Left ventricle myocardium superior (tissue), 1 donor: ENCODE results near the gene ABCC1. TPM values are rescaled to one million over a fixed set of nuclear protein-coding genes. Genes with fewer than 3 reads are reported as not detected.
"Not testable (repeated sequence)": the region's sequence is repeated elsewhere in the genome, so short reads cannot be mapped to it uniquely, and the experiment has no call there.

ENCODE experiments used
- ATAC-seq: fragments of 200-7000 bp; cut with Tn5 transposase; one replicate; pipeline ENCODE4 v1.9.1; 2020; ENCODE audit warnings: mild to moderate bottlenecking, moderate library complexity
- DNase-seq: peaks from one replicate; pipeline ENCODE4 v3.0.0-alpha.2; 2020
- intact Hi-C: fragments of 100-400 bp; cut with micrococcal nuclease; formaldehyde crosslinking; loops from one replicate; pipeline ENCODE4 v1.11.0; 2022
- total RNA-seq: library from RNA; stranded (reverse); fragmentation: NEBNext Ultra II Directional; extraction: Animal tissue kit (Norgen Biotek cat#: 25700); gene quantifications from one replicate; pipeline ENCODE4 v1.2.1, GENCODE V29; 2021
- donor health status: DM: no; HTN: yes; CAD: no; lungs with severe emphysema.

The ABCC1 gene
- total RNA-seq, 1 donor from 2014 or later: 23.2 TPM

DNA sequence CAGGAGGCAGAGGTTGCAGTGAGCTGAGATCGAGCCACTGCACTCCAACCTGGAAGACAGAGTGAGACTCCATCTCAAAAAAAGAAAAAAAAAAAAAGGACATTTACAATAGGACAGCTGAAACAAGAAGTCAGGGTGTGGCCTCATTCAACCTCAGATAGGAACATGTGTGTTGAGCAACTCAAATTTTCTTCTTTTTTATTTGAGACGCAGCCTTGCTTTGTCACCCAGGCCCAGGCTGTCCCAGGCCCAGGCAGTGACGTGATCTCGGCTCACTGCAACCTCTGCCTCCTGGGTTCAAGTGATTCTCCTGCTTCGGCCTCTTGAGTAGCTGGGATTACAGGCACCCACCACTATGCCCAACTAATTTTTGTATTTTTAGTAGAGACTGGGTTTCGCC, 12.6 kb upstream of the ABCC1 start:
- DNase-seq, ATAC-seq, intact Hi-C loops: not testable (repeated sequence)

DNA sequence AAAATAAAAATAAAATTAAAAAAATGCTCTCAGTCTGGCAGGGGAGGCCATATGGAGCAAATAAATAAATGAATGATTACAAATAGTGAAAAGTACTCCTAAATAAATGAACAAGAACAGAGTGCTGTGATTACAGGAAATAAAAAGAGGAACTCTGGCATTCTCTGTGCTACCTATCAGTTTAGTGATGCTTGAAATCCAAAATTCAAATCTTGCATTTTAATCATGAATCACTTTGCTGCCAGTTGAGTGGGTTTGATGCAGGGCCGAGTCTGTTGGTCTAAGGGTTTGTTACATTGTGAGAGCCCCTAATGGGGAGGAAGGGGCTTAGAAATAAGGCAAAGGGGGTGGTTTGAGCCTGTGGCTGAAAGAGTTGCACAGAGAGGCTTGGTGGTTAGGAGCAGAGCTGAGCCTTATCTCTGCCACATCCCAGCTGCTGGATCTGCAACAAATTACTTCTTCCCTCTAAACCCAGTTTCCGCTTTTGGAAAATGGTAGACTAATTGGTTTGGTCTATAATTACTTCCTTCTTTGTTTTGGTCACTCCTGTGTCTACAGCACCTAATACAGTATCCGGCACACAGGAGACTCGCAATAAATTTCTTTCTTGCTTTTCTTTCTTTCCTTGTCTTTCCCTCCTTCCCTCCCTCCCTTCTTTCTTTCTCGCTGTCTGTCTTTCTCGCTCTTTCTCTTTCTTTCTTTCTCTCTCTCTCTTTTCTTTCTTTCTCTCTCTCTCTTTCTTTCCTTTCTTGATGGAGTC, 6.3 kb upstream of the ABCC1 start:
- intact Hi-C loops: no loop called here
- ATAC-seq (no peak), DNase-seq (no peak)

- ATAC-seq (no peak), DNase-seq (no peak)
- intact Hi-C loops: no loop called here
Measured at GRCh38 chr16:15946257-15947044, 3.0 kb upstream of the ABCC1 start.

- ATAC-seq: no peak
- no peak for DNase-seq
- intact Hi-C loops: no loop called here
Measured at GRCh38 chr16:15947983-15948509, 1.4 kb upstream of the ABCC1 start.

- no peak for ATAC-seq
- intact Hi-C loops: no loop called here
Measured at GRCh38 chr16:15948532-15949209, 745 bp upstream of the ABCC1 start.

GRCh38 chr16:15950161-15950854, 892 bp downstream of the ABCC1 start:
- intact Hi-C loops: no loop called here
- peak; percentile 41 for ATAC-seq
- no peak for DNase-seq

More at GRCh38 chr16:15948532-15949209, 745 bp upstream of the ABCC1 start:
- DNase-seq: no peak

DNA sequence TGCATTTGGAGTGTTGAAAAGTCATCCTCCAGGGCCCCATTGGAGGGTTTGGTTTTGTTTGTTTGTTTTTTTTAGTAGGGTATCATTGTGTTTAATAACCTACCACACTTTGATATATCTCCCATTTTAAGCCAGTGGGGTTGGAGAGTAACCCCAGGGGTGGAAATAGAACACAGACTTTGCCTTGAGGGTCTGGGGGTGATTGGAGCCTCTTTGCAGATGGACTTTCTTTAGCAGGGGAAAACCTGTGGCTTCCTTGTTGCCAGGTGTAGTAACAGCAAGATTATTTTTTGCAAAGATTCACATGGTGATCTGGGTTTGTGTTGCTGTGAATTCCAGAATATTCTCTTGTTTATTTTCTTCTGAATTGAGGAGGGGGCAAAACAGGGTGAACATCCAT, 1.5 kb downstream of the ABCC1 start:
- intact Hi-C loops: no loop called here
- DNase-seq (no peak), ATAC-seq (no peak)

- DNase-seq (no peak), ATAC-seq (no peak)
- intact Hi-C loops: no loop called here
Measured at GRCh38 chr16:15951852-15952251, 2.4 kb downstream of the ABCC1 start.

- ATAC-seq: peak; percentile 20
- no peak for DNase-seq
Measured at GRCh38 chr16:15952265-15952711, 2.9 kb downstream of the ABCC1 start.

GRCh38 chr16:15953477-15953876, 4.1 kb downstream of the ABCC1 start:
- ATAC-seq: no peak
- intact Hi-C loops: no loop called here
- no peak for DNase-seq

More at GRCh38 chr16:15952265-15952711, 2.9 kb downstream of the ABCC1 start:
- intact Hi-C loops: no loop called here

- ATAC-seq: no peak
- intact Hi-C loops: no loop called here
- DNase-seq: no peak
Measured at GRCh38 chr16:15953929-15954813, 4.8 kb downstream of the ABCC1 start.

DNA sequence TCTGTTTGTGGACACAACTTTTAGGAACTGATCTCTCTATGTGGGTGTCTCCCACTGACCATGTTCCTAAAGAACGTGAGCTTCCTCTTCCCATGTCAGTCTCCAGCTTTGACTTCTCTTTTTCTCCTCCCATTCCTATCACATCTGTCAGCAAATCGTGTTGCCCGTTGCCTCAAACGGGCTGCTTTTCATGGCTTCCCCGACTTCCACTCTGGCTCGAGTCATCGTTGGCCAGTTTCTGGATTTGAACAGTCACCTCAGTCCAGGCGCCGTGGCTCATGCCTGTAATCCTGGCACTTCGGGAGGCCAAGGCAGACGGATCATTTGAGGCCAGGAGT, 5.4 kb downstream of the ABCC1 start:
- ATAC-seq (peak; percentile 29), DNase-seq (no peak)
- intact Hi-C loops: no loop called here

DNA sequence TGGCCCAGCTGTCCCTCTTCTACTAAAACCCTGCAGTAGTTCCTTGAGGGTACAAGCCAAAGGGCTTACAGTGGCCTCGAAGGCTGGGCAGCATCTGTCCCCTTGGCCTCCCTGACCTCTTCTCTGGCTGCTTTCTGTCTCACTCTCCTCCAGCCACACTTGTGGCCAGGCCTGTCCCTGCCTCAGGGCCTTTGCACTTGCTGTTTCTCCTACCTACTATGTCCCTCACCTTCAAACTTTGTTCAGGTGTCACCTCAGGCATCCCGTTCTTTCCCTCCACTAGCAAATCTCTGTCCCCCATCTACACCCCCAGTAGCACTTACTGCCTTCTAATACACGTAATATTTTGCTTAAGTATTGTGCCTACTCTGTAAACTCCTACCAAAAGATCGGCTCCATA, 6.0 kb downstream of the ABCC1 start:
- ATAC-seq (no peak), DNase-seq (no peak)
- intact Hi-C loops: no loop called here

- intact Hi-C loops, DNase-seq, ATAC-seq: not testable (repeated sequence)
Measured at GRCh38 chr16:15956106-15956505, 6.7 kb downstream of the ABCC1 start.

DNA sequence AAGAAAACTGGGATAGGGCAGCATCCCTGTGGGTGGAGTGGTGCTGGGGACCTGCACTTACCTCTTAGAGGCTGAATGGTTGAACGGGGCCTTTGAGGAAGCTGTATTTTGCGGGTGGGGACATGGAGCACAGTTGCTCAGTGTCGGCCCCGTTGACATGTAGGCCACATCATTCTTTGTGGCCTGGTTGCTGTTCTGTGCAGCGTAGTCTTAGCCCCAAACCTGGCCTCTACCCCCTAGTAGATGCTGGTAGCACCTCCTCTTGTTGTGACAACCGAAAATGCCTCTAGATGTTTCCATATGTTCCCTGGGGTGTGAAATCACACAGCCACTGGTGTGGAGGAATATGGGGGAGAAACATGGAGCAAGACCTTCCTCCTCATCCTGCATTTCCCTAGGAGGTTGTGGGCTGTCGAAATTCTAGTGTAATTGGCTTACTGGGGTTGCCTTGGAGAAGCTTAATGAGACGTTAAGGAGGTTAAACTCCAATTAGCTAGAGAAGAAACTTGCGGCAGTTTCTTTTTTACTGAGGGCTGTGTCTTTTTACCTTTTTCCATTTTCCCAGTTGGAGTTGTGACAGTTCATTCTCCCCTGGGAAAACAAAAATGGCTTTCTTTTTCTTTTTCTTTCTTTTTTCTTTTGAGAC, 9.4 kb downstream of the ABCC1 start:
- intact Hi-C loops: no loop called here
- ATAC-seq (no peak), DNase-seq (no peak)

DNA sequence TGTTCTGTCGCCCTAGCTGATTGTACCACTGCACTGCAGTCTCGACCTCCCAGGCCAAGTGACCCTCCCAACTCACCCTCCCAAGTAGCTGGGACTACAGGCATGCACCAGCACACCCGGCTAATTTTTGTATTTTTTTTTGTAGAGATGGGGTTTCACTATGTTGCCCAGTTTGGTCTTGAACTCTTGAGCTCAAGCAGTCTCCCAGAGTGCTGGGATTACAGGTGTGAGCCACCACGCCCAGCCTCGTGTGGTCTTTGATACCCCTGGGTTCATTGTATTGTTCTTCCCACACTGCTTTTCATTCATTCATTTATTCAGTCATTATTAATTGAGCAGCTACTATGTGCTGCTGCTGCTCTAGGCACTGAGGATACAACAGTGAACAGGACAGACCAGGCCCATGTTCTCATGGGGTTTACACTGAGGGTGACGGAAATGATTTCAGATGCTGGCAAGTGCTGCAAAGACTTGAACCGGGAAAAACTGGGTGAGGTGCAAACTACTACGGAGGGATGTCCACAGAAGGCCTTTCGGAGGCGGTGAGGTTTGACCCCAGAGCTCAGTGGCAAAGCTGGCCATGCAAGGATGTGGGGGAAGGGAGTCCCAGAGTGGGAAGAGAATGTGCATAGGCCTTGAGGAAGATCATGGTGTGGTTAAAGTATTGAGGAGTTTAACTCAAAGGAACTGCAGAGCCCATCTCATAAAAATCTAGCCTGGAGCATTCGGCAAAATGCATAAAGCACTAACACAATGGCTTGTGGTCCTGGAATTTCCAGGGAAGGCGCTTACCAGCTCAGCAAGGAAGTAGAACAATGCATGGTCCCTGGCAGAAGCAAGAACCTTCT, 10.9 kb downstream of the ABCC1 start:
- no peak for DNase-seq
- peak; percentile 24 for ATAC-seq
- intact Hi-C loops: no loop called here

DNA sequence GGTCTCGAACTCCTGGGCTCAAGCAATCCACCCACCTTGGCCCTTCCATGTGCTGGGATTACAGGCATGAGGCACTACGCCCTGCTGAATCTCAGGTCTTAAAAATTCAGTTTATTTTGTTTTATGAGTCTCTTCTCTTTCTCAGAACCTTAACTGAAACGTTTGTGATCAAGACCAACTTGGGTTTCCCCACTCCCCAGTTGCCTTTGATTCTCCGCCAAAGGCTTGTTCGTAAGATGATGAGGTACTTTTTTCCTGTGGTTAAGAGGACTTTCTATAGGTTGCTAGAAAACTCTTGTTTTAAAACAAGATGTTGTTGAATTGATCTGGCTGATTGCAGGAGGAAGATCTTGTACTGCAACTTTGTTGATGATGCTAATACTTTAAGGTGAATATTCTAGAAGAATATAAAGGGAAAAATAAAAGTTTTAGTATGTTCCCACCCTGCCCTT, 11.7 kb downstream of the ABCC1 start:
- ATAC-seq (no peak), DNase-seq (no peak)
- intact Hi-C loops: no loop called here
